Fibroblast of pulmonary artery (primary cell): Measurements from ENCODE around the gene TPT1.
A peak's percentile ranks its signal among the peaks of the same experiment; 100 is the strongest.
"Not testable (repeated sequence)": the region's sequence is repeated elsewhere in the genome, so short reads cannot be mapped to it uniquely, and the experiment has no call there.

Experiments used
- DNase-seq: peaks from one replicate; pipeline ENCODE4 v3.0.0-alpha.2; 2010; ENCODE audit warnings: low read depth
- H3K4me3 ChIP-seq: replicated peaks from 2 replicates; pipeline ENCODE4 v1.5.1; 2011; ENCODE audit warnings: low read depth, mild to moderate bottlenecking, control low read depth, low read length, moderate library complexity
- CTCF ChIP-seq: IDR thresholded peaks from 2 replicates; pipeline ENCODE4 v1.5.1; 2011; ENCODE audit warnings: mild to moderate bottlenecking, control low read depth, low read length, inconsistent platforms; ENCODE audit errors: missing control alignments

The TPT1 gene

GRCh38 chr13:45381196-45381595 lies 40.2 kb upstream of the TPT1 start:
- no peak for DNase-seq
- TF ChIP-seq CTCF, result no peak
- H3K4me3 ChIP-seq, result no peak overlapping the region

GRCh38 chr13:45380708-45381107 lies 39.7 kb upstream of the TPT1 start:
- not testable (repeated sequence) for DNase-seq, H3K4me3 ChIP-seq

GRCh38 chr13:45379516-45379915 lies 38.5 kb upstream of the TPT1 start:
- not testable (repeated sequence) for H3K4me3 ChIP-seq, DNase-seq

GRCh38 chr13:45378786-45379185 lies 37.8 kb upstream of the TPT1 start:
- H3K4me3 ChIP-seq, DNase-seq: not testable (repeated sequence)

DNA sequence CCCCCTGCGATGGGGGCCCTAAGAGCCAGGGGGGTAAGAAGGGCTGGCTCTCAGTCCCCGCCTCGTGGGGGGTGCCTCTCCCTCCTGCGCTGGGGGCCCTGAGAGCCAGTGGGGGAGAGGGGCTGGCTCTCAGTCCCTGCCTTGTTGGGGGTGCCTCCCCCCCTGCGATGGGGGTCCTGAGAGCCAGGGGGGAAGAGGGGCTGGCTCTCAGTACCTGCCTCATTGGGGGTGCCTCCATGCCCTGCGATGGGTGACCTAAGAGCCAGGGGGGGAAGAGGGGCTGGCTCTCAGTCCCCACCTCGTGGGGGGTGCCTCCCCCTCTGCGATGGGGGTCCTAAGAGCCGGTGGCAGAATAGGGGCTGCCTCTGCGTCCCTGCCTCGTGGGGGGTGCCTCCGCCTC lies 36.3 kb upstream of the TPT1 start:
- DNase-seq, H3K4me3 ChIP-seq: not testable (repeated sequence)

- DNase-seq, H3K4me3 ChIP-seq: not testable (repeated sequence)
These were observed 35.7 kb upstream of the TPT1 start for GRCh38 chr13:45376651-45377050.

- TF ChIP-seq CTCF, result no peak
These were observed 33.9 kb upstream of the TPT1 start for GRCh38 chr13:45374917-45375316.

DNA sequence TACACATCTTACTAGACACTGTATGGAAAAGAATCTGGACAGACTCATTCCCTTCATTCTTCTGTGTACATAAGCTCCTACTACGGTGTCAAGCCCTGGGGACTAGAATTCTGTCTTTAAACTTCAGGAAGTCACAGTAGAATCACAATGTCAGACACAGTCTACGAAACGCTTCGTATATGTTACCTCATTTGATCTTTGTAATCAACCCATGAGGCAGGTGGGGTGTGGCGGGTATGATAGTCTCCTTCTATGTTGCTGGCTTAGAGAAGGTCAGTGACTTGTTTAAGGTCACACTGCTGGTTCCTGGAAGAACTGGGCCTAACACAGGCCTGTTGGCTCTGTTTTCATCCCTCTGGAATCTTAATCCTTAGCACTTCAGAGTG lies 32.2 kb upstream of the TPT1 start:
- H3K4me3 ChIP-seq, result no peak overlapping the region
- no peak for TF ChIP-seq CTCF
- DNase-seq, result no peak

More at GRCh38 chr13:45374917-45375316, 33.9 kb upstream of the TPT1 start:
- no peak for DNase-seq
- H3K4me3 ChIP-seq, result no peak overlapping the region

- no peak for TF ChIP-seq CTCF
- DNase-seq, result no peak
- H3K4me3 ChIP-seq, result no peak overlapping the region
These were observed 31.5 kb upstream of the TPT1 start for GRCh38 chr13:45372189-45373161.

- peak; percentile 88 for DNase-seq
- no peak overlapping the region for H3K4me3 ChIP-seq
- TF ChIP-seq CTCF, result peak; percentile 89
These were observed 30.0 kb upstream of the TPT1 start for GRCh38 chr13:45370922-45371406.
